ENCODE data around the gene NLN.
A peak's percentile ranks its signal among the peaks of the same experiment; 100 is the strongest.
"Not testable (repeated sequence)": the region's sequence is repeated elsewhere in the genome, so short reads cannot be mapped to it uniquely, and the experiment has no call there.

NLN gene

DNA sequence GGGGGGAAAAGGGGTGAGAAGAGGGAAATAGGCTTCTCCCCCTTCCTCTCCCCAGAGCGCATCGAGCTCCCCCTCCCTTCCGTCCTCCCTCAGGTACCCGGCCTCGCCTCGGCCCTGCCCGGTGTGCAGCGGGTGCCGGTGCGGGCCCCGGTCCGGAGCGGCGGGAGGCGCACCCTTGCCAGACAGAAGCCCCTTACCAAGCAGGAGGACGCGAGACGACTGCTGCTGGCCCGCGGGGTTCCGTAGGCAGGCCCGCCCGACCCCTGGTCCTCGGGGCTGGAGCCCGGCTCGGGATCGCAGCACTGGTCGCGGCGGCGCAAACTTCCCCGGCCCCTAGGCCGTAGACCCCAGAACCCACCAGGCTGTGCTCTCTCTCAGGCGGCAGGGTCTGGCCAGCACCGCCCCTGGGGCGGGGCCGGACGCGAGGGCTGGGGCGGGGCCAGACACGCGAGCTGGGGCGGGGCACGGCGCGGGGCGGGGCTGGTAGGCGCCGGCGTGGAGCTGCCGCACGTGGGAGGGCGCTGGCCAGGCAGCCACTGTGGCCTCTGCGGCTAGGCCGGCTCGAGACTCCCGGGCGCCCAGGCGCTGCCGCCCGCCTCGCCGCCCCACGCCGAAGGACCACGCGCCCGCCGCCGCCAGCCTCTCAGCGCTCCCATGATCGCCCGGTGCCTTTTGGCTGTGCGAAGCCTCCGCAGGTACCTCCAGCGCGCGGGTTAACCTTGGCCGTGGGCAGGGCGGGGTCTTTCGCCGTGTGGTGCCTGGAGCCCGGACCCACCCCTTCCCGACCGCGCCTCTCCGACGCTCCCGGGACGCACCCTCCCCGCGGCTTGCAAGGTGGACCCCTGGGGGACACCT lies at the start of gene NLN, which contains the start of gene SGTB:
TSS of gene NLN (plus strand) at position 486 of the 855 bp plus-strand sequence. CDS start at position 655, 169 bp downstream.
TSS of gene SGTB (minus strand) at position 390 of the 855 bp plus-strand sequence. CDS start 1,302 bp downstream, outside the sequence.
- DNase-seq (ENCODE audit: low read depth), result peak; percentile 88

DNA sequence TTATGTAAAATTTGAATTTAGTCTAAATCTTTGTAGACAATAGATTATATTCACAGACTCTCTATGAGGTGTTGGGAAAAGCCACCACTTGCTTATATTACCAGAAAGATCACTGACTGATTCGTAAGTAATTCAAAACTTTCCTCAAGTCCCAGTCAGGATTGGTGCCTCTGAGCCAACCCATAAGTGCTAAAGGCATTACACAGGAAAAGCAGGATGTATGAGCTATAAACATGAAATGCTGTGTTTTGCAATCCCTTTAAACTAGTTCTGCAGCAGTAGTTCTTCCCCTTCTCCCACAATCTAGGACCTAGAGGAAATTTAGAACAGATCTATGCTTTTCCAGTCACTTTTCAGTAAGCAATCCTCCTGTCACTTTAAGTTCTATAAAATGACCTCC lies 49.2 kb upstream of the NLN start:
- DNase-seq (ENCODE audit: low read depth), result peak; percentile 69

DNA sequence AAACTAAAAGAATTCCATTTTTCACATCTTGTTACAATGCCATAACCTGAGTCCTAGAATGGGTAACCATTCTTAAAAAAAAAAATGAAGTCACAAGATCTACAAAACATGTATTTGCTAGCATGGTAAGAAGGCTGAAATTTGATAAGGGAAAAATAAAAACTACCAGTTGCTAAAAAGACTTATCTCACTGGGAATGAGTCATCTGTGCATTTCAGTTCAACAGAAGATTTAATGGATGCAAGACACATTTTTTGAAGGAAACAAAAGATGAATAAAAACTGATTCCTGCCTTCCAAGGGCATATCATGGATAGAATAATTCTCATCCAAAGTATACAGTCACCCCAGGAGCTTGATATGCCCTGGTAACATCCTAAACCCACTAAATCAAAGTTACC lies 47.3 kb upstream of the NLN start:
- DNase-seq (ENCODE audit: low read depth), result peak; percentile 8

DNA sequence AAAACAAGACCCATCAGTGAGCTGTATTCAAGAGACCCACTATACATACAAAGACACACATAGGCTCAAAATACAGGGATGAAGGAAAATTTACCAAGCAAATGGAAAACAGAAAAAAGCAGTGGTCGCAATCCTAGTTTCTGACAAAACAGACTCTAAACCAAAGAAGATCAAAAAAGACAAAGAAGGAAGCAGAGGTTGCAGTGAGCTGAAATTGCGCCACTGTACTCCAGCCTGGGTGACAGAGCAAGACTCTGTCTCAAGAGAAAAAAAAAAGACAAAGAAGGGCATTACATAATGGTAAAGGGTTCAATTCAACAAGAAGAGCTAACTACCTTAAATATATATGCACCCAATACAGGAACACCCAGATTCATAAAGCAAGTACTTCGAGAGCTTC lies 45.9 kb upstream of the NLN start:
- DNase-seq (ENCODE audit: low read depth), result not testable (repeated sequence)

DNA sequence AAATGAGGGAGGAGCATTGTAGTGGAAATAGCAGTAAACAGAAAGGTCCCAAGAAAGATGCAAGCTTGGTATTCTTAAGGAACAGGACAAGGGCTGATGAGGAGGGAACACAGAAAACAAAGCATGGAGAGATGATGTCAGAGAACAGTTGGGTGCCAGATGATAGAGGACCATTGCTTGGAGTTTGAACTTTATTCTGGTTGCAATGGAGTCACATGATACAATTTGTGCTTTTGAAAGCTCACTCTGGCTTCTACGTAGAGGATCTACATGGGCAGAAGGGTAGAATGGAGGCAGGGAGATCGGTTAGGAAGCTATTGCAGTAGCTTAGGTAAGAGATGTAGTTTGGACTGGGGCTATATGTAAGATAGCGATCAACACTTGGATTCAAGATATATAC lies 39.9 kb upstream of the NLN start:
- no peak for DNase-seq (ENCODE audit: low read depth)

DNA sequence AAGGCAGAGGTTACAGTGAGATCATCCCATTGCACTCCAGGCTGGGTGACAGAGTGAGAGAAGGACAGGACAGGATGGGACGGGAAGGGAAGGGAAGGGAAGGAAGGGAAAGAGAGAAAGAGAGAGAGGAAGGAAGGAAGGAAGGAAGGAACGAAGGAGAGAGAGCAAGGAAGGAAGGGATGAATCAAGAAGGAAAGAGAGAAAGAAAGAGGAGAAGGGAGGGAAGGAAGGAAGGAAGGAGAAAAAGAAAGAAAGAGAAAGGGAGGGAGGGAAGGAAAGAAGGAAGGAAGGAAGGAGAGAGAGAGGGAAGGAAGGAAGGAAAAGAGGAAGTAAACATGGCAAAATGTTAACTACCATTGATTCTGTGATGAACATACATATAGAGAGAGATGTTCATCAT lies 28.9 kb upstream of the NLN start:
- DNase-seq (ENCODE audit: low read depth), result no peak

DNA sequence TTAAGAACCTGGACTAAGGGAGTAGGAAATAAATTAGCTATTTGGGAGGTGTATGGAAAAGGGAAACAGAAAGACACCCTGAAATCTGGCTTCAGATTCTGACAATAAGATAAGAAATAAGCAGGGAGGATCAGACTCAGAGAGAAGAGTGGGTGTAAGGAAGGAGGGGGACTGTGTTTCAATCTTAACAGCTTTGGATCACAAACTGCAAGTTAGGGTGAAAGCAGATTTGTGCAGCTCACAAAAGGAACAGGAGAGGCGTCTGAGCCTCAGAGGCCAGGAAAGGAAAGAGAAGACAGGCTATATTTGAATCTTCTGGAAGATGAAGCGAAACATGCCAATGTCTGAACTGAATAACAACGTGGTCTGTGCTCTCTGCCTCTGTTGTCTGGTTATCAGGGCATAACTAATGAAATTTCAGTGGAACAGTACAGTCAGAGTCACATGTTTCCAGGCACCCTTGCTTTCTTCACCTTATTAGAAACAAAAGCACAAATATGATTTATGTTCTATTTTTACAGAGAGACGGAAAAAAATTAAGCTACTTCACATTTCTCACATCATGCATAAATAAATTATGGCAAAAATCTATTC lies 26.7 kb upstream of the NLN start:
- DNase-seq (ENCODE audit: low read depth), result no peak

DNA sequence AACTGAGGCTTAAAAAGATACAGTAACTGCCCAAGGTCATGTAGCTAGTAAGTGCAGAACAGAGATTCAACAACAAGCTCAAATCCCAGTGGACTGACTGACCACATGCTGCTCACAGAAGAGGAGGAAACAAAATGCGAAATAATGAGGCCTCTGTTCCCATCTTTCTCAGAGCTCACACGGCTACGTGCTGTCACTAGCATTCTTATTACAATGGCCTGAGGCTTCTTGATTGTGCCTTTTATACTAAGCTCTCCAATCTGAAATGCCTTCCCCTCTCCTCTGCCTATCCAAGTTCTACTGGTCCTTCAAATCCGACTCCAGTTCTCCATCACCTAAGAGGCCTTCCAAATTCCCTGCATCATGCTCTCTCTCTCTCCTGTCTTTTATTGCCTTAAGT lies 26.1 kb upstream of the NLN start:
- no peak for DNase-seq (ENCODE audit: low read depth)

DNA sequence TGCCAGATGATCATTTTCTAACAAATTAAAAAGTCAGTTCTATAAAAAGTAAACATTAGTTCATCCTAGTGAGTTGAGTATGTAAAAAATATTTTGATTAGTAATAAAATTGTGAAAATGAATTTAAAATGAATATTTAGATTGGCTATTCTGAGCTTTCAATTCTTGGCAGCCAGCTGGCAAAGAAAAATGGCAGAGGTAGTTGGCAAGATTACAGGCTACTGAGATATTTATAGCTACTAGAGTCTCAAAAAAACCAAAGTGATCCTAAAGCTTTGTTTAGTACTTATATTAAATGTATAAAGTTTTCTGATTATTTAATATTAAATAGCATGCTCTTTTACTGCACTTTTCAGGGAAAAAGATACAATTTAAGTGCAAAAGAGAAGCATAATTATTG lies 25.1 kb upstream of the NLN start:
- DNase-seq (ENCODE audit: low read depth), result no peak

DNA sequence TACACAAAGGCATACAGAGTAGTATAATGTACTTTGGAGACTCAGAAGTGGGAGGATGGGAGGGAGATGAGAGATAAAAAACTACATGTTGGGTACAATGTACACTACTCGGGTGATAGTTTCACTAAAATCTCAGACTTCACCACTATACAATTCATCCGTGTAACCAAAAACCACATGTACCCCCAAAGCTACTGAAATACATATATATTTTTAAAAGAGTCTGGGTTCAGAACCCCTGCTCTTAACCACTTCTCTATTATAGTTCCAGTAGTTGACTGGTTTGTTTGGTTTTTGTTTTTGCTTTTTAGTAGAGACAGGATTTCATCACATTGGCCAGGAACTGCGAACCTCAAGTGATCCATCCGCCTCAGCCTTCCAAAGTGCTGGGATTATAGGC lies 22.7 kb upstream of the NLN start:
- DNase-seq (ENCODE audit: low read depth), result no peak

DNA sequence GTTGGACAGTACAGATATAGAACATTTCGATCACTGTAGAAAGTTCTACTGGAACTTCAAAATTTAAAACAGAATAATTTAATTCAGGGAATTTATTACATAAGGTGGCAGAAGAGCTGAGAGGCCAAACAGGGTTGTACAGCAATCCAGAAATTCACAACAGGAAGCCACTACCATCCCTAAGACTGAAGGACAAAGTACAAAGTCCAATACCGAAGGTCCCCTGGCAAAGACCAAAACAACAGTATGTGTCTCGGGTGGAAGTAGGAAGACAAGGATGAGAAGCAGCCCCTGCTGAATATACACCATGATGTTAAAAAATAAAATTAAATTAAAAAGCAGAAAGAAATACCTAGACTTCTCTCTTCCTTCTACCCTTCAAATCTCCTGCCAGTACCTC lies 20.0 kb upstream of the NLN start:
- DNase-seq (ENCODE audit: low read depth), result no peak

DNA sequence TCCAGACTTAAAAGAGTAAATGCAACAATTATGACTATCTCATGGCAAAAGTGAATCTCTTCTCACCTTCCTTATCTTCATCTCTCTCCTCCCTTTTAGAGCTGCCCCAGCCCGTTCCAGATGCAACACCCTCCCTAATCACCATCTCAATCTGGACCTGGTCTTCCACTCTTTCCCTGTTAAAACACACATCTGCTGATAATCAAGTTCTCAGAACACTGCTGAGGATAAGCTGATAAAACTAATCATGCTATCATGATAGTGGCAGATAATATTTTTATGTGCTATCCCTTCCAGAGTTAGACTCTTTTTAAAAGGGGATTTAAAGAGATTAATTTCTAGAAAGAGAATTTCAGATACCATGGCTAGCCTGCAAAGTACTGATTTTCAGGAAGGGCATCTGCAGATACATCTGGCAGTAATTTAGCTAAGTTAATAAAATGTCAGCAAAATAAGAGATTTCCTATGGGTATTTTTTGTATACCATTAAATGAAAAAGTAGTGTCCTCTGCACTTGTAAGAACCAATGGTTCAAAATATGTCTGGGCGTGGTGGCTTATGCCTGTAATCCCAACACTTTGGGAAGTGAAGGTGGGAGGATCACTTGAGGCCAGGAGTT lies 17.3 kb upstream of the NLN start:
- DNase-seq (ENCODE audit: low read depth), result no peak

DNA sequence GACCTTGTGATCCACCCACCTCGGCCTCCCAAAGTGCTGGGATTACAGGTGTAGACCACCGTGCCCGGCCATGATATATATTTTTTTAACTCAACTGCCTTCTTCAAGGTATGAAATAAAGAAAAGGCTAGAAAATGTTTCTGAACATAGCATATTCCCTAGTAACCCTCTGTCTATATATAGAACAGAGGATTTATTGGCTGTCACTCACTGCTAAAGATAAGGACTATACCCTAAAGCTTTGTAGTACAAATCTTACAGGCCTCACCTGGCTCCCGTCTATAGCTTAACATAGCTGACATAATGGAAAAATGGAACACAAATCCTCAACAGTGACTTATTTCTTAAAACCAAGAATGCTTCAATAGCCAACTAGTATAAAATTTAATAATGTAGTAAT lies 14.3 kb upstream of the NLN start:
- DNase-seq (ENCODE audit: low read depth), result no peak

DNA sequence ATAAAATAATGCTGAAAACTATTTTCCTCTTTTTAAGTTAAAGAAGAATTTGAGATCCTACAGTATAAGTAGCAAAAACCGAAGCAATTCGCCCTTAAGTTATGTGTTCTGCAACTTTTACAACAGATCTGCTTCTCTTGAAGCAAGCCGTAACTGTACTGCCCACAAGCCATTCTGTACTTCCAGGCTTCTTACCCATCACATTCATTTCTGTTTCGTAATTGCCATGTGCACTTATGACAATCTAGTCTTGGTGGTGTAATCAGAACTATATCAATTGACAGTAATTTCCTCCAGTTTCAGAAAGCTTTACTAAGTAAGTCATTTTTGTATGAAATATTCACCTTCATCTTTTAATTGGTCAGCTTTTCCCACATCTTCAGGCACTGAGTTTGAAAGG lies 13.9 kb upstream of the NLN start:
- DNase-seq (ENCODE audit: low read depth), result no peak

DNA sequence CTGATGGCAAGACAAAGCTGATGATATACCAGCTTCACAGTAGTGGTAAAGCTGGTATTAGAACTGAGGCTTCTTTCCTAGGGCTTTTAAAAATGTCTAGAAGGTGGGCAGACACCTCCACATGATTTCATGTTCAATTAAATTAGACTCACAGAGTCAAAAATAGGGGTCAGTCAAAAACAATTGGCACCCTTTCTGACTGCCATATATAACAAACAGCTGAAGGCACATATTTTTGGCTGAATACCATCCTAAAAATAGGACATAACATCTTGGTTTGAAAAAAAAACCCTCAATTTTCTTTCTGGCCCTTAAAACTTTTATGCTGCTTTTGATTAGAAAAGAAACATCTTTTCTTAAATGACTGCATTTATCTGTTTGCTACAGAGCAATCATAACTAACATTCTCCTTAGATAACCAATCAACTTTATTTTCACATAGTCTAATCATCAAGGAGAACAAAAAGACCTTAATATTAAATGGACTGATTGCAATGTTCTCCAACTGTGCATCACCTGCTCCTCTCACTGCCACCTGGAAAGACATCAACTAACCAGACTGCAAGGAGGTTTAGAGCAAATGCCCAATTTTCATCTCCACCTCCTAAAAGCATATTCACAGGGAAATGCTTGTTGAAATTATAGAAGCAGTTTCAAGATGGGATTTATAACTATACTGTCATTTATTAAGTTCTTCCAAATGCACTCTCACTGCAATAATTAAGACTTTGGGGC lies 3.3 kb upstream of the NLN start:
- no peak for DNase-seq (ENCODE audit: low read depth)

DNA sequence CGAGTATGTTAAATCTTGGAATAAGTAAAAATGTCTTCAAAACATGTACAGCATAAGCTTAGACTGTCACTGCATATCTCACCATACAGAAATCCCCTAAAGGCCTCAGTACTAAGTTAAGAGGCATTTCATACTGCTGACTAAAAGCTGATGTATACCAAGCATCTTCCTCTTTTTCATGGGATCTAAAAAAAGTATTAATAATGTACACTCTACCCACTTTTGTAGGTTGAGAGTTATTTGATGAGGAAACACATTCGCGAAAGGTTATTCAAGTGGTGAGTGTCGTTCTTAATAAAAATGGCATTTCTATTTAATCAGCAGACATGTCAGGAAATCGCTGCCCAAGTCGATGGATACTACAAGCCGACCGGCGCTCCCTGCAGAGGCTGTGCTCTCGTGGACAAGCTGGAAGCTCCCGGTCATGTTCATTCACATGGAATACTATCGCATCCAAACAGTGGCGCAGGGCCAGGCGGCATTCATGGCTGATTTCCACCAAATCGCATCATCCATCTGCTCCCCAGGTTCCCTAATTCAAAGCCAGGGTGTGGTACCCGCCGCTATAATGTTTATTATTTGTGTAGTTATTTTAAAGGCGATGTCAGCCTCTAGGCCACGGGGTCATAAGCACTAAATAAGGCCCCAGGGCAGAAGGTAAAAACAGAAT lies 820 bp upstream of the NLN start:
- DNase-seq (ENCODE audit: low read depth), result peak; percentile 86

DNA sequence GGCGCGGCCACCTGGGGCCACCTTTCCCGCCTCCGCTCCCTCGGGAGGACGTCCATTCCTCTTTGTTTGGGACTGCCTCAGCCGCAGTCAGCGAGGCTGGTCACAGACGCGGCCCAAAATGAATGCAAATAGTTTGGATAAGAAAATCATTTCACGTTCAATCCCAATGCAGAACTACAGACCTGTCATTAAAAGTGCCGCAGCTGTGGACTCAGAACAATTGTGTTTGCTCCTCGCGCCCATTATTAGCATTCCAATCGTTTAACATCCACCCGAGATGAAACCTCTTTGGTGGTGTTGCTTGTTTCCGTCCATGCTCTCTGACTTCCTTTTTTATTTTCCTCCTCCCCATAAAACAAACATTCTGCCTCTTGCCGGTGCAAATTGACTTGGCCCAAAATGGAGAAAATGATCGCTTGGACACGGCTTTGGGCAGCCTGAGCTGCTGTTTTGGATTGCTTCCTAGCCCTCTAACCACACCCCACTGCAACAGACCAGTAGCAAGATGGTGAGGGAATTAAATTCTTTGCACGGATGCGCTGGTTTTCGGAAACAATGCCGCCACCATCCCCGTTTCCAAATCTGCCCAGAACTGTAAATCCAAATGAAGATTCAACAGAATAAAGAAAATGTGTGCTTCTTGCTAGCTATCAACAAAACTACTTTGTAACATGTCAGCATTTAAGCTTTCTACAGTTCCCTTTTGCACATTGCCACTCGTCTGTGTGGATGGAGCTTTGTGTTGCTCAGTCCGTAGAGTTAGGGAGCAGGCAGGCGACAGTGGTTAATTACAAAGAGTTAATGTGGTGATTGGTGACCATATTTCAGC lies 784 bp downstream of the NLN start:
- DNase-seq (ENCODE audit: low read depth), result peak; percentile 76

DNA sequence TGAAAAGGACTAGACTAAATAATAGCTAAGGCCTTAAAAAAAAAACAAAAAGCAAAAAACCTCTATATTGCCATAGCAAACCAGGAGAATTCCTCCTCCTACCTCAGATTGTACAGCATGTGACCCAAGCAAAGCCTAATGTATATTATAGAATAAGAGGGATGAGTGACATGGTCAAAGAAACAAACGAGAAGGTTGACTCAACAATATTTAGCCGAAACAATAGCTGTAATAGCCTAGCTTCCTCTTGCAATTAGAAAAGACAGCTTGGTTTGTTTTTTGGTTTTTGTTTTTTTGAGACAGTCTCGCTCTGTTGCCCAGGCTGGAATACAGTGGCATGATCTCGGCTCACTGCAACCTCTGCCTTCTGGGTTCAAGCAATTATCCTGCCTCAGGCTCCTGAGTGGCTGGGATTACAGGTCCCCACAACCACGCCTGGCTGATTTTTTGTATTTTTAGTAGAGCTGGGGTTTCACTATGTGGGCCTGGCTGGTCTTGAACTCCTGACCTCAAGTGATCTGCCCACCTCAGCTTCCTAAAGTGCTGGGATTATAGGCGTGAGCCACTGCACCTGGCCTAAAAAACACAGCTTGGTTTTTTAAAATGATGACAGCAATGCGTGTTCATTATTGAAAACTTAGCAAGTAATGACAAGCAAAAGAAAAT lies 5.6 kb downstream of the NLN start:
- no peak for DNase-seq (ENCODE audit: low read depth)

DNA sequence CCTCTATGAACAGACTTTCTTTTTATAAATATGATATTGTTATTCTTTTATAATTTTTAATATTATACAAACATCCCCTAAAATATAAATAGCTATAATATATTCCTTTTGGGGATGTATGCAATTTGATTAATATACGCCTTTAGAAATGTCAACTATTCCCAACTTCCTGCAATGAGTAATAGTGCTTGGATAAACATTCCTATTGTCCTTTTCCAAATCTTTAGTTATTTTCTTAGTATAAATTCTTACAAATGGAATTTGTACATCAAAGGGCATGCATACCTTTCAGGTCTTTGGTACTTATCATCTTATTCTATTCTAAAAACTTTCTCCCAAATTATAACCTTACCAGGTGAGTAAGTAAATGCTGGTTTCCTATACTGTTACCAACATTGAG lies 6.2 kb downstream of the NLN start:
- peak; percentile 41 for DNase-seq (ENCODE audit: low read depth)

DNA sequence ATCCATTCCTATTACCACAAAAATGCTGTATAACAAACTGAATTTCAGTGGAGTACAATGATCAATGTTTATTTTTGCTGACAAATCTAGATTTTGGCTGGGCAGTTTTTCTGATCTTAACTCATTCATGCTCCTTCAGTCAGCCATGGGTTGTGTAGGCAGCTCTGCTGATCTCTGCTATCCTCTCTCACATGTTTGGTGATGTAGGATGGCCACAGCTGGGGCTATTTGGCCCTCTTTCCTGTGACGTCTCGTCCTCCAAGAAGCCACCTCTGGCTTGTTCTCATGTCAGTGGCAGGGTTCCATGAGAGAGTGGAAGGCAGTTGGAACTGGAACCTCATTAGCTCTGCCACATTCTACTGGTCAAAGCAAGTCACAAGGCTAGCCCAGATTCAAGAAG lies 8.9 kb downstream of the NLN start:
- DNase-seq (ENCODE audit: low read depth), result no peak
